GM18868 (cell line): ENCODE data around the gene CD8B2.
"Not testable (repeated sequence)": the region's sequence is repeated elsewhere in the genome, so short reads cannot be mapped to it uniquely, and the experiment has no call there.

Source experiments
- ATAC-seq: cut with Tn5 transposase; IDR thresholded peaks from one replicate; pipeline ENCODE4 v1.9.1; 2021; ENCODE audit warnings: mild to moderate bottlenecking, moderate library complexity; ENCODE audit not compliant: unreplicated experiment

The CD8B2 gene

GRCh38 chr2:106486551-106487385 lies at the start of gene CD8B2:
CD8B2 (plus strand) TSS chr2:106487364; CDS start chr2:106487427, 63 bp downstream.
- not testable (repeated sequence) for ATAC-seq

- ATAC-seq: not testable (repeated sequence)
These were observed 25.3 kb upstream of the CD8B2 start for GRCh38 chr2:106461882-106462281.

GRCh38 chr2:106467516-106467915 lies 19.6 kb upstream of the CD8B2 start:
- not testable (repeated sequence) for ATAC-seq

- not testable (repeated sequence) for ATAC-seq
These were observed 19.1 kb upstream of the CD8B2 start, which contains the start of gene RGPD3 for GRCh38 chr2:106468107-106468506. RGPD3 (minus strand) TSS chr2:106468413; CDS start chr2:106468288, 125 bp downstream.

- ATAC-seq: peak; percentile 62
These were observed 16.5 kb upstream of the CD8B2 start for GRCh38 chr2:106470658-106471057.

- ATAC-seq: not testable (repeated sequence)
These were observed 9.5 kb upstream of the CD8B2 start for GRCh38 chr2:106477647-106478046.

GRCh38 chr2:106479563-106479962 lies 7.6 kb upstream of the CD8B2 start:
- not testable (repeated sequence) for ATAC-seq

- ATAC-seq: not testable (repeated sequence)
These were observed 425 bp downstream of the CD8B2 start for GRCh38 chr2:106487386-106488191.

- ATAC-seq: not testable (repeated sequence)
These were observed 2.5 kb downstream of the CD8B2 start for GRCh38 chr2:106489701-106490100.

- ATAC-seq: not testable (repeated sequence)
These were observed 5.2 kb downstream of the CD8B2 start for GRCh38 chr2:106492399-106492798.

- ATAC-seq: not testable (repeated sequence)
These were observed 5.7 kb downstream of the CD8B2 start for GRCh38 chr2:106492913-106493312.

GRCh38 chr2:106498549-106498948 lies 11.4 kb downstream of the CD8B2 start:
- not testable (repeated sequence) for ATAC-seq

- ATAC-seq: not testable (repeated sequence)
These were observed 13.2 kb downstream of the CD8B2 start for GRCh38 chr2:106500350-106500749.

- not testable (repeated sequence) for ATAC-seq
These were observed 15.2 kb downstream of the CD8B2 start for GRCh38 chr2:106502351-106502750.

- ATAC-seq: not testable (repeated sequence)
These were observed 17.0 kb downstream of the CD8B2 start for GRCh38 chr2:106504192-106504591.

GRCh38 chr2:106504787-106505186 lies 17.6 kb downstream of the CD8B2 start:
- not testable (repeated sequence) for ATAC-seq

- not testable (repeated sequence) for ATAC-seq
These were observed 19.0 kb downstream of the CD8B2 start for GRCh38 chr2:106506002-106506687.

GRCh38 chr2:106508660-106509373 lies 21.7 kb downstream of the CD8B2 start:
- not testable (repeated sequence) for ATAC-seq

- not testable (repeated sequence) for ATAC-seq
These were observed 22.2 kb downstream of the CD8B2 start for GRCh38 chr2:106509374-106509770.

- ATAC-seq: not testable (repeated sequence)
These were observed 23.6 kb downstream of the CD8B2 start for GRCh38 chr2:106510791-106511190.
